Measurements from ENCODE around the gene DUSP28. TPM values are rescaled to one million over a fixed set of nuclear protein-coding genes. Genes with fewer than 3 reads are reported as not detected.

The DUSP28 gene
- total RNA-seq, 1 experiment from 2014 or later, result 10.7 TPM

DNA sequence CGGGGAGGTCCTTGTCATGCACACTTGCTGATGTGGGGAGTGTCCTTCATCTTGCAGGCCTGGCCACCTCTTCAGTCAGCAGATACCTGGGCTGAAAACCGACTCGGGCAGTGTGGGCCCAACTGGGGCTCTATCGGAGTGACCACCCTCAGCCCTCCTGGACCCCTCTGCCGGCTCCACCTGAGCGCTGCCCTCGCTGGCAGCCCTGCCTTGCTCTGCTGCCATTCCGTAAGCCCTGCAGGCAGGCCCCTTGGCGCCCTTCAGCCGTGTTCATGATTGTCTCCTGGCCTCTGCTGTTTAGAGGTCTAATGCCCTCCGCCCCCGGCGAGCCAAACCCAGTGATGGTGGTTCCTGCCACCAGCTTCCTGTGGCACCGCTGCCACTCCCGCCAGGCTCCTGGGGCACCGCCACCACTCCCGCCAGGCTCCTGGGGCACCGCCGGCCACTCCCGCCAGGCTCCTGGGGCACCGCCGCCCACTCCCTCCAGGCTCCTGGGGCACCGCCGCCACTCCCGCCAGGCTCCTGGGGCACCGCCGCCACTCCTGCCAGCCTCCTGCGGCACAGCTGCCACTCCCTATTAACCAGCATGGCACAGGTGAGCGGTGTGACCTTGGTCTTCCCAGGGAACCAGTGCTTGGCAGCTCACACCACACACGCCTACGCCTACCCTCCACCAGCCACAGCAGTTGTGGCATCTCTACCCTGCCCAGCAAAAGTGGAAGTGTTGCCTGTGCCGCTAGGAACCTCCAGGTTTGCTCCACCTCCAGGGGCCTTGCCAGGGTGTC, 42.3 kb downstream of the DUSP28 start:
- Histone ChIP-seq H3K27me3 (ENCODE audit: control insufficient read depth, insufficient read depth, low read length) (no peaks in the 10 kb centered on the region), H3K9me3 (ENCODE audit: control insufficient read depth, insufficient read depth, low read depth, low read length) (no peaks in the 10 kb centered on the region), H3K36me3 (ENCODE audit: control insufficient read depth, insufficient read depth, low read length) (no peaks in the 10 kb centered on the region), H3K4me1 (ENCODE audit: control insufficient read depth, insufficient read depth, low read length) (0 out of 2 replicates have a peak, but pooled peaks cover 4% of the 10 kb centered on the region), H3K27ac (ENCODE audit: low read length) (no peak overlapping the region), H3K4me3 (ENCODE audit: low read depth in 2 of 2, low read length in 2 of 2) (no peak overlapping the region)
- TF ChIP-seq SIN3A (IDR thresholded peaks at IDR 0.05; ENCODE audit: borderline replicate concordance, insufficient read depth, low read depth, low read length) (no peak), POLR2AphosphoS5 (IDR thresholded peaks at IDR 0.05; ENCODE audit: low read depth, low read length) (no peak), TCF7L2 (IDR thresholded peaks at IDR 0.05; ENCODE audit: low read depth, low read length) (no peak)
- TF ChIP-seq, protein P1, sequence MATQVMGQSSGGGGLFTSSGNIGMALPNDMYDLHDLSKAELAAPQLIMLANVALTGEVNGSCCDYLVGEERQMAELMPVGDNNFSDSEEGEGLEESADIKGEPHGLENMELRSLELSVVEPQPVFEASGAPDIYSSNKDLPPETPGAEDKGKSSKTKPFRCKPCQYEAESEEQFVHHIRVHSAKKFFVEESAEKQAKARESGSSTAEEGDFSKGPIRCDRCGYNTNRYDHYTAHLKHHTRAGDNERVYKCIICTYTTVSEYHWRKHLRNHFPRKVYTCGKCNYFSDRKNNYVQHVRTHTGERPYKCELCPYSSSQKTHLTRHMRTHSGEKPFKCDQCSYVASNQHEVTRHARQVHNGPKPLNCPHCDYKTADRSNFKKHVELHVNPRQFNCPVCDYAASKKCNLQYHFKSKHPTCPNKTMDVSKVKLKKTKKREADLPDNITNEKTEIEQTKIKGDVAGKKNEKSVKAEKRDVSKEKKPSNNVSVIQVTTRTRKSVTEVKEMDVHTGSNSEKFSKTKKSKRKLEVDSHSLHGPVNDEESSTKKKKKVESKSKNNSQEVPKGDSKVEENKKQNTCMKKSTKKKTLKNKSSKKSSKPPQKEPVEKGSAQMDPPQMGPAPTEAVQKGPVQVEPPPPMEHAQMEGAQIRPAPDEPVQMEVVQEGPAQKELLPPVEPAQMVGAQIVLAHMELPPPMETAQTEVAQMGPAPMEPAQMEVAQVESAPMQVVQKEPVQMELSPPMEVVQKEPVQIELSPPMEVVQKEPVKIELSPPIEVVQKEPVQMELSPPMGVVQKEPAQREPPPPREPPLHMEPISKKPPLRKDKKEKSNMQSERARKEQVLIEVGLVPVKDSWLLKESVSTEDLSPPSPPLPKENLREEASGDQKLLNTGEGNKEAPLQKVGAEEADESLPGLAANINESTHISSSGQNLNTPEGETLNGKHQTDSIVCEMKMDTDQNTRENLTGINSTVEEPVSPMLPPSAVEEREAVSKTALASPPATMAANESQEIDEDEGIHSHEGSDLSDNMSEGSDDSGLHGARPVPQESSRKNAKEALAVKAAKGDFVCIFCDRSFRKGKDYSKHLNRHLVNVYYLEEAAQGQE (IDR thresholded peaks at IDR 0.05; ENCODE audit: insufficient read depth in 1 of 2, low read depth in 2 of 2, low read length in 1 of 2), result no peak
- TF ChIP-seq, protein P2, sequence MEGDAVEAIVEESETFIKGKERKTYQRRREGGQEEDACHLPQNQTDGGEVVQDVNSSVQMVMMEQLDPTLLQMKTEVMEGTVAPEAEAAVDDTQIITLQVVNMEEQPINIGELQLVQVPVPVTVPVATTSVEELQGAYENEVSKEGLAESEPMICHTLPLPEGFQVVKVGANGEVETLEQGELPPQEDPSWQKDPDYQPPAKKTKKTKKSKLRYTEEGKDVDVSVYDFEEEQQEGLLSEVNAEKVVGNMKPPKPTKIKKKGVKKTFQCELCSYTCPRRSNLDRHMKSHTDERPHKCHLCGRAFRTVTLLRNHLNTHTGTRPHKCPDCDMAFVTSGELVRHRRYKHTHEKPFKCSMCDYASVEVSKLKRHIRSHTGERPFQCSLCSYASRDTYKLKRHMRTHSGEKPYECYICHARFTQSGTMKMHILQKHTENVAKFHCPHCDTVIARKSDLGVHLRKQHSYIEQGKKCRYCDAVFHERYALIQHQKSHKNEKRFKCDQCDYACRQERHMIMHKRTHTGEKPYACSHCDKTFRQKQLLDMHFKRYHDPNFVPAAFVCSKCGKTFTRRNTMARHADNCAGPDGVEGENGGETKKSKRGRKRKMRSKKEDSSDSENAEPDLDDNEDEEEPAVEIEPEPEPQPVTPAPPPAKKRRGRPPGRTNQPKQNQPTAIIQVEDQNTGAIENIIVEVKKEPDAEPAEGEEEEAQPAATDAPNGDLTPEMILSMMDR (IDR thresholded peaks at IDR 0.05), result no peak
- CTCF ChIA-PET, result no interaction called here
- in situ Hi-C loops (cut with HindIII; ENCODE audit: low pct_unique_long_range_greater_than_20kb, low sequenced_read_pairs), result no loop called here
- POLR2A ChIA-PET, result interaction anchor here (0.6 kb wide), 1 partner anchor 500 kb away, joined by 3 read pairs; the partner anchor contains the start of gene MTERF4
- no TSS peak for BruUV-seq (replicated peaks)
- ATAC-seq (no peak), DNase-seq (ENCODE audit: low read depth, low spot score) (no peak)
- intact Hi-C loops (cut with micrococcal nuclease; ENCODE audit: unreplicated experiment), result no loop called here

DNA sequence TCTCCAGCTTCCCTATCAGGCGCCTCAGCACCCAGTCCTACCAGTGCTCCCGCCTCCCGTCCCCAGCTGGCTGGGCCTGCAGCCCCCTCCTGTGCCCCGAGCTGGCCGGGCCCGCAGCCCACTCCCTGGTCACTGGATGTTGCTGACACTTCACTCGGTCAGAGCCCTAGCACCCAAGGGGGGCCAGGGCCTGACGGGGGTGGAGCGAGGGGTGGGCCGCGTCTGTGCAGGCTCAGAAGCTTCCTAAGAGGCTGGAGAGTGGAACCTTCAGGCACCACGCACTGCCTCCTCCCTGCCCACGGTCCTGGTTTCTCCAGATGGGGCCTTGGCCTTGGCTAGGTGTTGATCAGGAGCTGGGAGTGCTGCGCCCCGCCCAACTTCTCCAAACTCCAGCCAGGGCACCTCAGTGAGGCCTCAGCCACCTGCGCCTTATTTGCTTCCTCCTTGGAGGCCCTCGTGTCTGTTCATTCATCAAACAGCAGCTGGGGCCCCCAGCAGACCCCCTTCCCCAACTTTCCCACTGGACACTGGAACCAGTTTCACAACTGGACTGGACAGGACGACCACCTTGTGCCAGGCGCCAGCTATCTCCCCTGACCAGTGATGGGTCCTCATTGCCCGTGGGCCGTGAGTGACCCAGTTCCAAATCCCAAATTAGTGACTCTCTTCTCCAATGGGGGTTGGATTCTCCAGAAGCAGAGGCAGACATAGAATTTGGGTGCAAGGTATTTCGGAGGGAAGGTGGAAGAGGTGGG, 43.1 kb downstream of the DUSP28 start:
- Histone ChIP-seq H3K27me3 (ENCODE audit: control insufficient read depth, insufficient read depth, low read length) (no peaks in the 10 kb centered on the region), H3K4me1 (ENCODE audit: control insufficient read depth, insufficient read depth, low read length) (0 out of 2 replicates have a peak, but pooled peaks cover 4% of the 10 kb centered on the region), H3K36me3 (ENCODE audit: control insufficient read depth, insufficient read depth, low read length) (no peaks in the 10 kb centered on the region), H3K27ac (ENCODE audit: low read length) (no peak overlapping the region), H3K9me3 (ENCODE audit: control insufficient read depth, insufficient read depth, low read depth, low read length) (no peaks in the 10 kb centered on the region), H3K4me3 (ENCODE audit: low read depth in 2 of 2, low read length in 2 of 2) (no peak overlapping the region)
- BruUV-seq (replicated peaks), result no TSS peak
- ChIA-PET POLR2A (no interaction called here), CTCF (no interaction called here)
- no peak for DNase-seq (ENCODE audit: low read depth, low spot score)
- TF ChIP-seq POLR2AphosphoS5 (IDR thresholded peaks at IDR 0.05; ENCODE audit: low read depth, low read length) (no peak), SIN3A (IDR thresholded peaks at IDR 0.05; ENCODE audit: borderline replicate concordance, insufficient read depth, low read depth, low read length) (no peak), TCF7L2 (IDR thresholded peaks at IDR 0.05; ENCODE audit: low read depth, low read length) (no peak)
- TF ChIP-seq, protein P2 (IDR thresholded peaks at IDR 0.05), result no peak
- TF ChIP-seq, protein P1 (IDR thresholded peaks at IDR 0.05; ENCODE audit: insufficient read depth in 1 of 2, low read depth in 2 of 2, low read length in 1 of 2), result no peak
- in situ Hi-C loops (cut with HindIII; ENCODE audit: low pct_unique_long_range_greater_than_20kb, low sequenced_read_pairs), result no loop called here
- intact Hi-C loops (cut with micrococcal nuclease; ENCODE audit: unreplicated experiment), result no loop called here
- no peak for ATAC-seq

Data from Panc1 (cell line).